Measurements from ENCODE around the gene UBAP2L.

UBAP2L gene

GRCh38 chr1:154221278-154222001, 685 bp downstream of the UBAP2L start:
- Histone ChIP-seq H3K4me3 (ENCODE audit: low read length, poor library complexity, severe bottlenecking) (peak overlapping the region; percentile 91), H4K20me1 (ENCODE audit: insufficient read depth, low read length, poor library complexity, severe bottlenecking) (peaks cover 75% of the 10 kb centered on the region), H3K4me1 (ENCODE audit: insufficient read depth, low read length, poor library complexity, severe bottlenecking) (peaks cover 62% of the 10 kb centered on the region), H3K9me2 (replicated peaks; ENCODE audit: low read depth, low read length) (no peaks in the 10 kb centered on the region), H3K27me3 (ENCODE audit: insufficient read depth, low read length, poor library complexity, severe bottlenecking) (no peaks in the 10 kb centered on the region), H2AFZ (ENCODE audit: low read length) (no peak overlapping the region), H3K36me3 (ENCODE audit: insufficient read depth, low read length) (peaks cover 15% of the 10 kb centered on the region), H3K9me3 (ENCODE audit: insufficient read depth, low read depth, low read length) (no peaks in the 10 kb centered on the region), H3F3A (ENCODE audit: low read depth) (no peaks in the 10 kb centered on the region), H3K4me2 (ENCODE audit: low read depth, low read length, poor library complexity, severe bottlenecking) (peak overlapping the region; percentile 99), H3K9ac (ENCODE audit: low read depth, low read length, poor library complexity, severe bottlenecking) (peak overlapping the region; percentile 97), H3K79me2 (ENCODE audit: insufficient read depth, low read length) (peaks cover 95% of the 10 kb centered on the region)
- TF ChIP-seq CTCF (conservative IDR thresholded peaks at IDR 0.05; ENCODE audit: low read length) = no peak
- no peak for TF ChIP-seq EZH2phosphoT487 (IDR thresholded peaks at IDR 0.05; ENCODE audit: borderline replicate concordance)

GRCh38 chr1:154222518-154222917, 1.8 kb downstream of the UBAP2L start:
- Histone ChIP-seq H3K9me3 (ENCODE audit: insufficient read depth, low read depth, low read length) (no peaks in the 10 kb centered on the region), H3K4me3 (ENCODE audit: low read length, poor library complexity, severe bottlenecking) (peak overlapping the region; percentile 91), H3K79me2 (ENCODE audit: insufficient read depth, low read length) (peaks cover 95% of the 10 kb centered on the region), H3F3A (ENCODE audit: low read depth) (no peaks in the 10 kb centered on the region), H3K27me3 (ENCODE audit: insufficient read depth, low read length, poor library complexity, severe bottlenecking) (no peaks in the 10 kb centered on the region), H3K9ac (ENCODE audit: low read depth, low read length, poor library complexity, severe bottlenecking) (peak overlapping the region; percentile 97), H3K4me1 (ENCODE audit: insufficient read depth, low read length, poor library complexity, severe bottlenecking) (peaks cover 58% of the 10 kb centered on the region), H2AFZ (ENCODE audit: low read length) (no peak overlapping the region), H3K36me3 (ENCODE audit: insufficient read depth, low read length) (peaks cover 22% of the 10 kb centered on the region), H3K4me2 (ENCODE audit: low read depth, low read length, poor library complexity, severe bottlenecking) (peak overlapping the region; percentile 99), H3K9me2 (replicated peaks; ENCODE audit: low read depth, low read length) (no peaks in the 10 kb centered on the region), H4K20me1 (ENCODE audit: insufficient read depth, low read length, poor library complexity, severe bottlenecking) (peaks cover 77% of the 10 kb centered on the region)
- TF ChIP-seq EZH2phosphoT487 (IDR thresholded peaks at IDR 0.05; ENCODE audit: borderline replicate concordance) = no peak

- no peaks in the 10 kb centered on the region for H3K9me2 ChIP-seq (replicated peaks; ENCODE audit: low read depth, low read length)
- no peaks in the 10 kb centered on the region for H3F3A ChIP-seq (ENCODE audit: low read depth)
- no peaks in the 10 kb centered on the region for H3K9me3 ChIP-seq (ENCODE audit: insufficient read depth, low read depth, low read length)
- H4K20me1 ChIP-seq (ENCODE audit: insufficient read depth, low read length, poor library complexity, severe bottlenecking) = peaks cover 74% of the 10 kb centered on the region
- H2AFZ ChIP-seq (ENCODE audit: low read length) = no peak overlapping the region
- H3K36me3 ChIP-seq (ENCODE audit: insufficient read depth, low read length) = peaks cover 26% of the 10 kb centered on the region
- peaks cover 95% of the 10 kb centered on the region for H3K79me2 ChIP-seq (ENCODE audit: insufficient read depth, low read length)
- no peaks in the 10 kb centered on the region for H3K27me3 ChIP-seq (ENCODE audit: insufficient read depth, low read length, poor library complexity, severe bottlenecking)
- peak overlapping the region; percentile 99 for H3K4me2 ChIP-seq (ENCODE audit: low read depth, low read length, poor library complexity, severe bottlenecking)
- H3K9ac ChIP-seq (ENCODE audit: low read depth, low read length, poor library complexity, severe bottlenecking) = peak overlapping the region; percentile 97
- H3K4me1 ChIP-seq (ENCODE audit: insufficient read depth, low read length, poor library complexity, severe bottlenecking) = peaks cover 54% of the 10 kb centered on the region
- H3K4me3 ChIP-seq (ENCODE audit: low read length, poor library complexity, severe bottlenecking) = peak overlapping the region; percentile 91
- TF ChIP-seq CTCF (conservative IDR thresholded peaks at IDR 0.05; ENCODE audit: low read length) = no peak
Observed at GRCh38 chr1:154222918-154223317, 2.2 kb downstream of the UBAP2L start.

GRCh38 chr1:154223621-154224020, 2.9 kb downstream of the UBAP2L start:
- Histone ChIP-seq H3K4me2 (ENCODE audit: low read depth, low read length, poor library complexity, severe bottlenecking) (peak overlapping the region; percentile 99), H3F3A (ENCODE audit: low read depth) (no peaks in the 10 kb centered on the region), H3K9ac (ENCODE audit: low read depth, low read length, poor library complexity, severe bottlenecking) (peak overlapping the region; percentile 97), H3K9me3 (ENCODE audit: insufficient read depth, low read depth, low read length) (no peaks in the 10 kb centered on the region), H3K27me3 (ENCODE audit: insufficient read depth, low read length, poor library complexity, severe bottlenecking) (no peaks in the 10 kb centered on the region), H3K79me2 (ENCODE audit: insufficient read depth, low read length) (peaks cover 95% of the 10 kb centered on the region), H2AFZ (ENCODE audit: low read length) (no peak overlapping the region), H3K9me2 (replicated peaks; ENCODE audit: low read depth, low read length) (no peaks in the 10 kb centered on the region), H3K36me3 (ENCODE audit: insufficient read depth, low read length) (peaks cover 24% of the 10 kb centered on the region), H3K4me1 (ENCODE audit: insufficient read depth, low read length, poor library complexity, severe bottlenecking) (peaks cover 47% of the 10 kb centered on the region), H3K4me3 (ENCODE audit: low read length, poor library complexity, severe bottlenecking) (peak overlapping the region; percentile 91), H4K20me1 (ENCODE audit: insufficient read depth, low read length, poor library complexity, severe bottlenecking) (peaks cover 71% of the 10 kb centered on the region)
- TF ChIP-seq CTCF (conservative IDR thresholded peaks at IDR 0.05; ENCODE audit: low read length) = no peak
- TF ChIP-seq EZH2phosphoT487 (IDR thresholded peaks at IDR 0.05; ENCODE audit: borderline replicate concordance) = no peak
